OCI-LY3 (cell line): ENCODE data around the gene CREB5.

Experiments
- EZH2phosphoT487 ChIP-seq: fragments of 200-600 bp; shearing (Covaris generic); IDR thresholded peaks from 2 replicates; pipeline ENCODE4 v1.6.1; 2018; ENCODE audit warnings: antibody characterized with exemption, mixed run types, low read depth
- TF ChIP-seq, protein P1 (sequence below): fragments of 200-600, 300-600 bp; sonication (generic); IDR thresholded peaks from 2 replicates; pipeline ENCODE4 v1.5.1; 2014; ENCODE audit warnings: antibody characterized with exemption, low read length, low read depth

DNA sequence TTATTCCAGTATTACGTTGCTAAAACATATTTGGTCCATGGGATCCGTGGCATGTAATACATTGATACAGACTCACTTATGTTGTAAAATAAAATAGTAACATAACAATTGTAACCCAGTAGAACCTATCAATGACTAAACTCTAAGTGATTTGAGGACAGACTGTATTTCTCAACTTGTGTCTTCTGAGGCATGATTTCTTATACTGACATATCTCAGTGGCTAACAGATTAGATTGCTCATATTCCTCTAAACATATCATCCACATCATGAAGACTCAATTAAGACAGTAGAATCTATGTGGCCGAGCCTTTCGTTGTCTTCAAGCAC is 72.3 kb downstream of the CREB5 start:
- TF ChIP-seq, protein P1, sequence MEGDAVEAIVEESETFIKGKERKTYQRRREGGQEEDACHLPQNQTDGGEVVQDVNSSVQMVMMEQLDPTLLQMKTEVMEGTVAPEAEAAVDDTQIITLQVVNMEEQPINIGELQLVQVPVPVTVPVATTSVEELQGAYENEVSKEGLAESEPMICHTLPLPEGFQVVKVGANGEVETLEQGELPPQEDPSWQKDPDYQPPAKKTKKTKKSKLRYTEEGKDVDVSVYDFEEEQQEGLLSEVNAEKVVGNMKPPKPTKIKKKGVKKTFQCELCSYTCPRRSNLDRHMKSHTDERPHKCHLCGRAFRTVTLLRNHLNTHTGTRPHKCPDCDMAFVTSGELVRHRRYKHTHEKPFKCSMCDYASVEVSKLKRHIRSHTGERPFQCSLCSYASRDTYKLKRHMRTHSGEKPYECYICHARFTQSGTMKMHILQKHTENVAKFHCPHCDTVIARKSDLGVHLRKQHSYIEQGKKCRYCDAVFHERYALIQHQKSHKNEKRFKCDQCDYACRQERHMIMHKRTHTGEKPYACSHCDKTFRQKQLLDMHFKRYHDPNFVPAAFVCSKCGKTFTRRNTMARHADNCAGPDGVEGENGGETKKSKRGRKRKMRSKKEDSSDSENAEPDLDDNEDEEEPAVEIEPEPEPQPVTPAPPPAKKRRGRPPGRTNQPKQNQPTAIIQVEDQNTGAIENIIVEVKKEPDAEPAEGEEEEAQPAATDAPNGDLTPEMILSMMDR: no peak
- TF ChIP-seq EZH2phosphoT487: no peak
